B cell (primary cell): ENCODE results near the gene SLC22A15.

Source experiments
- EZH2 ChIP-seq: IDR thresholded peaks from 2 replicates; pipeline ENCODE4 v1.6.1; 2012; ENCODE audit warnings: borderline replicate concordance, low read depth, mild to moderate bottlenecking, moderate library complexity, low read length; ENCODE audit not compliant: insufficient read depth, poor library complexity, severe bottlenecking
- TF ChIP-seq, protein P1 (sequence below): fragments of 200-600 bp; IDR thresholded peaks from one replicate; pipeline ENCODE4 v1.8.0; 2022; ENCODE audit warnings: antibody characterized with exemption, mild to moderate bottlenecking

DNA sequence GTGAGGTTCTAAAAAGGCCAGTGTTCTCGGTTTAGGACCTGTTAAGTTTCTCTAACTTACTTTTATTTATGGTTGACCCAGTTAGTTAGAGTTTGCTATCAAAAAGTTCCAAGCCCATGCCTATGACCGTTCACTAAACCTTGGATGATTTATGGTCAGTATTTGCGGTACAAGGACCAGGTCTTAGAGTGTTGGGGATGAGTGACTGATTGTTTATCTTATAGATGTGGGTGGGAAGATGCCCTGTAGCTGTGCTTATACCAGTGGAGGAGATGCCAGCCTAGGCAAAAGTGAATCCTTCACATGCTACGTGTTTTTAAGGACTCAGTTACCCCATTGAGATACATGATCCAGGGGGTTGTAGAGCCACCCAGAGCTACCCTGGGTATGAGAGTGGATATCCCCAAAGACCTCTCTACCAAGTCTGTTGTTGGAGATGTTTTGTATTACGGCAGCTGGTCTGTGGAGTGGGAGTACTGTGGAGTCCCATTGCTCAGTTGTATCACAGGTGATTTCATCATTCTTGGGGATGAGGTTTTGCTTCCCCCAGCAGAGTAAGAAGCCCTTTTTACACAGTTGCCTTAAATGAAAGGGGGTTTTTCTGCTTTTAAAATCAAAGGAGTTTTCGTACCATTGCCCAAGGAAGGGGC is 2.1 kb downstream of the SLC22A15 start:
- TF ChIP-seq, protein P1, sequence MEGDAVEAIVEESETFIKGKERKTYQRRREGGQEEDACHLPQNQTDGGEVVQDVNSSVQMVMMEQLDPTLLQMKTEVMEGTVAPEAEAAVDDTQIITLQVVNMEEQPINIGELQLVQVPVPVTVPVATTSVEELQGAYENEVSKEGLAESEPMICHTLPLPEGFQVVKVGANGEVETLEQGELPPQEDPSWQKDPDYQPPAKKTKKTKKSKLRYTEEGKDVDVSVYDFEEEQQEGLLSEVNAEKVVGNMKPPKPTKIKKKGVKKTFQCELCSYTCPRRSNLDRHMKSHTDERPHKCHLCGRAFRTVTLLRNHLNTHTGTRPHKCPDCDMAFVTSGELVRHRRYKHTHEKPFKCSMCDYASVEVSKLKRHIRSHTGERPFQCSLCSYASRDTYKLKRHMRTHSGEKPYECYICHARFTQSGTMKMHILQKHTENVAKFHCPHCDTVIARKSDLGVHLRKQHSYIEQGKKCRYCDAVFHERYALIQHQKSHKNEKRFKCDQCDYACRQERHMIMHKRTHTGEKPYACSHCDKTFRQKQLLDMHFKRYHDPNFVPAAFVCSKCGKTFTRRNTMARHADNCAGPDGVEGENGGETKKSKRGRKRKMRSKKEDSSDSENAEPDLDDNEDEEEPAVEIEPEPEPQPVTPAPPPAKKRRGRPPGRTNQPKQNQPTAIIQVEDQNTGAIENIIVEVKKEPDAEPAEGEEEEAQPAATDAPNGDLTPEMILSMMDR, result no peak
- no peak for TF ChIP-seq EZH2
